Ramos (cell line): ENCODE results near the gene RTEL1.

Experiments used
- in situ Hi-C: fragments of 300-500 bp; cut with MboI; formaldehyde crosslinking; loops from one replicate; pipeline ENCODE4 v1.14.3; 2022; ENCODE audit warnings: low sequenced_read_pairs; ENCODE audit not compliant: unreplicated experiment

The RTEL1 gene

DNA sequence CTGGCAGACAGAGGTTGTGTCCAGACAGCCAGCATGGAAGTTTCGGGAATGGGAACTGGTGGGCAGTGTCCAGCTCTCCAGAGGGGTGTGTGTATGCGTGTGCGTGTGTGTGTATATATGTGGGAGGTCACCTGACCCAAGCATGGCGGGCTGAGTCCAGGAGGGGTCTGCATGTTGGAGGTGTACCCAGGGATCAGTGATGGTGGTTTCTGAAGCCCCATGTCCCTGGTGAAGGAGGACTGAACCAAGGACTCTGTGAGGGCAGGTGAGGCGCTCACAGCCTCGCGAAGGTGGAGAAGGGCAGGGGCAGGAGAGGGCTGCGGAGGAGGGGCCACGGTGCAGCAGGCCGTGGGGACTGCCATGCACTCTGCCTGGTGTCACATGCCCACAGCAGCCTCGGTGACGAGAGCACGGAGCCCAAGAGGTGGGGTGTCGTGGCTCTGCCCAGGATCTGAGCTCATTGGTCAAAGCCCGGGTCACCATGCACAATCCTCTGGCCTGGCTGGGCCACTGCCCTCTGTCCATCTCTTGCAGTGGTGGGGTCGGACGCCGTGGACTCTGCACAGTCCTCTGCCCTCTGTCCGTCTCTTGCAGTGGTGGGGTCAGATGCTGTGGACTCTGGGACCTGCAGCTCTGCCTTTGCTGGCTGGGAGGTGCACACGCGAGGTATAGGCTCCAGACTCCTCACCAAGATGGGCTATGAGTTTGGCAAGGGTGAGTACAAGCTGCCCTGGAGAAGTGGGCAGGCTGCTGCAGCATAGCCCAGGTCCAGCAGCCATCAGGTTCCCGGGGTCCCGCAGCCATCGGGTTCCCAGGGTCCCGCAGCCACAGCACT is 76.2 kb downstream of the RTEL1 start:
- in situ Hi-C loops: no loop called here

DNA sequence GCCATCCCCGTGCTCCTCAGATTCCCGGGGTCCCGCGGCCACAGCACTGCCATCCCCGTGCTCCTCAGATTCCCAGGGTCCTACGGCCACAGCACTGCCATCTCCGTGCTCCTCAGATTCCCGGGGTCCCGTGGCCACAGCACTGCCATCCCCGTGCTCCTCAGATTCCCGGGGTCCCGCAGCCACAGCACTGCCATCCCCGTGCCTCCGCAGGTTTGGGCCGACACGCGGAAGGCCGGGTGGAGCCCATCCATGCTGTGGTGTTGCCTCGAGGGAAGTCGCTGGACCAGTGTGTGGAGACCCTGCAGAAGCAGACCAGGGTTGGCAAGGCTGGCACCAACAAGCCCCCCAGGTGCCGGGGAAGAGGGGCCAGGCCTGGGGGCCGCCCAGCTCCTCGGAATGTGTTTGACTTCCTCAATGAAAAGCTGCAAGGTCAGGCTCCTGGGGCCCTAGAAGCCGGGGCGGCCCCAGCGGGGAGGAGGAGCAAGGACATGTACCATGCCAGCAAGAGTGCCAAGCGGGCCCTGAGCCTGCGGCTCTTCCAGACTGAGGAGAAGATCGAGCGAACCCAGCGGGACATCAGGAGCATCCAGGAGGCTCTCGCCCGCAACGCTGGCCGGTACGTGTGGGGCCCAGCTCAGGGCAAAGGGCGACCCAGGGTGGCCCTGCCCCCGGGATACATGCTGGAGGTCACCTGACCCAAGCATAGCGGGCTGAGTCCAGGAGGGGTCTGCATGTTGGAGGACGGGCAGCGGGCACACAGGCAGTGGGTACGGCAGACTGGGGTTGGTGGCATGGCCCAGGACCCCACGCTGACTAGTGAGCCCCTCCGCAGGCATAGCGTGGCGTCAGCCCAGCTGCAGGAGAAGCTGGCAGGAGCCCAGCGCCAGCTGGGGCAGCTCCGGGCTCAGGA is 77.1 kb downstream of the RTEL1 start:
- in situ Hi-C loops: no loop called here

DNA sequence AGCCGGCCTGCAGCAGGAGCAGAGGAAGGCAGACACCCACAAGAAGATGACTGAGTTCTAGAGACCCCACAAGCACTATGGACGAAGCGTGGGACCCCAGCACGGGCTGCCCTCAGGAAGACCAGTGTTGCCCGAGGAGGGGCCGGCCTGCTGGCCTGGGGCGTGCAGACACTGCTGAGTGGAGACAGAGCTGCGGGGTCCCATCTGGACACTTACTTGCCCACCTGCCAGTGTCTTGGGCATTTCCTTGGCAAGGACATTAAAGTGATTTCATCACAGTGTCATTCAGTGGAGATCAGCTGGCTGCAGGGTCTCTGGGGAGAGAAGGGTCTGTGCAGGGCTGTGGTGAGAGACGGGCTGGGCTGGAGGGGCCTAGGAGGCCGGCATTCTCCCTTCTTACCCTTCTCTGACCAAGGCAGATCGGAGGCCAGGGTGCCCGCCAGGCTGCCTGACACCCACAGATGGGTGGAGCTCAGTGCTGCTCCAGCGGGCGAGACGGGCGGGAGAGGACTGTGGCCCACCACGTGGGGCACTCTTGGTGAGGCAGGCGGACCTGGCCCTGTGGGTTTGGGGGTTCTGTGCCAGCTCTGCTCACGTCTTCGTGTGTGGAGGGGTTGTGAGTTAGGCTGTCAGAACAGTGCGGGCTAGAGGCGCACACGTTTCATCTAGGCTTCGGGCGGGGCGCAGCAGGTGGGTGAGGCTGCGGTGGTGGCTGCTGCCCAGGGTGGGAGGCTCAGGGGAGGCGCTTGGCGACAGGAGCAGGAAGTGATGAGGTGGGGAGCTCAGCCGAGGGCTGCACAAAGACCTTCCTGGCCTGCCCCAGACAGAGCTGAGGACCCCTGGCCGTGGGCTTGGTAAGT is 78.0 kb downstream of the RTEL1 start, which contains the start of gene LIME1:
Gene LIME1, plus strand, starts transcription at position 806 of the 860 bp plus-strand sequence. CDS start 886 bp downstream, outside the sequence.
- in situ Hi-C loops: no loop called here

DNA sequence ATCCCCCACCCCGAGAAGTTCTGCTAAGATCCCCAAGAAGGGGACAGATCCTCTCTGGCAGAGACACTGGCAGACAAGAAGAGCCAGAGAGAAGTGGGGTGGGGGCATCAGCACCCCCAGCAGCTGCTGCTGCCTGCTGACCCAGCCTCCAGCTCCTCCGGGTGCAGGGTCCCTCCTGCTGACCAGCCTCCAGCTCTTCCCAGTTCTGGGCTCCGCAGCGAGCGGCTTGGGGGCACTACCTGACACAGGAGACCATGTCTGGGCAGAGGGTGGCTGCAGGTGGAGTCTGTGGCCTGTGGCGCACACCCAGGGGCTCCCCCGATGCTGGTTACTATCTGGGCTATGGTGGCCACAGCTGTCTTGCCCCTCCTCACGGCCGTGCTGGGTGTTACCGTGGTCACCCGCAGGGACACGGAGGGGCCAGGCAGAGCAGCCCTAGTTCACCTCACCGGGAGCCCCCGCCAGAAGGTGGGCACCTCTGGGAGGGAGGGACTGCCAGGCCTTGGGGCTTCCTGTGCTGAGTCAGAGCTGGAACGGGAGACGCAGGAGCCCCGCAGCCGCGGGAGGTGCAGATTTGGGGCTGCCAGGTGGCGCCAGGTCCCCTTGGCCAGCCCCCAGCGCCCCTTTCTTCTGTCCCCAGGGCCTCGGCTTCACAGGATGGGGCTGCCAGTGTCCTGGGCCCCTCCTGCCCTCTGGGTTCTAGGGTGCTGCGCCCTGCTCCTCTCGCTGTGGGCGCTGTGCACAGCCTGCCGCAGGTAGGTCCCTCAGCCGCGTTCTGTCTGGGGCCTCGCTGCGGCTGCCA is 79.0 kb downstream of the RTEL1 start:
- in situ Hi-C loops: no loop called here

DNA sequence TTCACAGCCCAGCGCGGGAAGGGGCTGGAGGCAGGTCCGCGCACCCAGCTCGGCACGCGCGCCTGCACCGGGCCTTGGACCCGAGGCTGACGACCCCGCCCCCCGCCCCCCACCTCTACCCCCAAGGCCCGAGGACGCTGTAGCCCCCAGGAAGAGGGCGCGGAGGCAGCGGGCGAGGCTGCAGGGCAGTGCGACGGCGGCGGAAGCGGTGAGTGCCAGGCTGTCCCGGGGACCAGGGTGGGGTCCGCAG is 79.5 kb downstream of the RTEL1 start:
- in situ Hi-C loops: no loop called here

DNA sequence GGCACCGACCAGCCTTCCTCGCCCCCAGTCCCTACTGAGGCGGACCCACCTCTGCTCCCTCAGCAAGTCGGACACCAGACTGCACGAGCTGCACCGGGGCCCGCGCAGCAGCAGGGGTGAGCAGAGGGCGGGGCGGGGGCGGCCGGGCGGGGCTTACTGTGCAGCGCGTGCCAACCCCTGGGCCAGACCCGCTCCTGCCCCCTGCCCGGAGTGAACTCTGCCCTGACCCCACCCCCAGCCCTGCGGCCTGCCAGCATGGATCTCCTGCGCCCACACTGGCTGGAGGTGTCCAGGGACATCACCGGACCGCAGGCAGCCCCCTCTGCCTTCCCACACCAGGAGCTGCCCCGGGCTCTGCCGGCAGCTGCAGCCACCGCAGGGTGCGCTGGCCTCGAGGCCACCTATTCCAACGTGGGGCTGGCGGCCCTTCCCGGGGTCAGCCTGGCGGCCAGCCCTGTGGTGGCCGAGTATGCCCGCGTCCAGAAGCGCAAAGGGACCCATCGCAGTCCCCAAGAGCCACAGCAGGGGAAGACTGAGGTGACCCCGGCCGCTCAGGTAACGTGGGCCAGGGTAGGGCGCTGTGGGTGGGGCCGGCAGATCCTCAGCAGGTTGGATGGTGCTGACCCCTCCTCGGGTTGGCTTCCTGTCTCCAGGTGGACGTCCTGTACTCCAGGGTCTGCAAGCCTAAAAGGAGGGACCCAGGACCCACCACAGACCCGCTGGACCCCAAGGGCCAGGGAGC is 80.0 kb downstream of the RTEL1 start:
- in situ Hi-C loops: no loop called here

DNA sequence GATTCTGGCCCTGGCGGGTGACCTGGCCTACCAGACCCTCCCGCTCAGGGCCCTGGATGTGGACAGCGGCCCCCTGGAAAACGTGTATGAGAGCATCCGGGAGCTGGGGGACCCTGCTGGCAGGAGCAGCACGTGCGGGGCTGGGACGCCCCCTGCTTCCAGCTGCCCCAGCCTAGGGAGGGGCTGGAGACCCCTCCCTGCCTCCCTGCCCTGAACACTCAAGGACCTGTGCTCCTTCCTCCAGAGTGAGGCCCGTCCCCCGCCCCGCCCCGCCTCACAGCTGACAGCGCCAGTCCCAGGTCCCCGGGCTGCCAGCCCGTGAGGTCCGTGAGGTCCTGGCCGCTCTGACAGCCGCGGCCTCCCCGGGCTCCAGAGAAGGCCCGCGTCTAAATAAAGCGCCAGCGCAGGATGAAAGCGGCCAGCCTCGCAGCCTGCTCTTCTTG is 80.6 kb downstream of the RTEL1 start:
- in situ Hi-C loops: no loop called here

DNA sequence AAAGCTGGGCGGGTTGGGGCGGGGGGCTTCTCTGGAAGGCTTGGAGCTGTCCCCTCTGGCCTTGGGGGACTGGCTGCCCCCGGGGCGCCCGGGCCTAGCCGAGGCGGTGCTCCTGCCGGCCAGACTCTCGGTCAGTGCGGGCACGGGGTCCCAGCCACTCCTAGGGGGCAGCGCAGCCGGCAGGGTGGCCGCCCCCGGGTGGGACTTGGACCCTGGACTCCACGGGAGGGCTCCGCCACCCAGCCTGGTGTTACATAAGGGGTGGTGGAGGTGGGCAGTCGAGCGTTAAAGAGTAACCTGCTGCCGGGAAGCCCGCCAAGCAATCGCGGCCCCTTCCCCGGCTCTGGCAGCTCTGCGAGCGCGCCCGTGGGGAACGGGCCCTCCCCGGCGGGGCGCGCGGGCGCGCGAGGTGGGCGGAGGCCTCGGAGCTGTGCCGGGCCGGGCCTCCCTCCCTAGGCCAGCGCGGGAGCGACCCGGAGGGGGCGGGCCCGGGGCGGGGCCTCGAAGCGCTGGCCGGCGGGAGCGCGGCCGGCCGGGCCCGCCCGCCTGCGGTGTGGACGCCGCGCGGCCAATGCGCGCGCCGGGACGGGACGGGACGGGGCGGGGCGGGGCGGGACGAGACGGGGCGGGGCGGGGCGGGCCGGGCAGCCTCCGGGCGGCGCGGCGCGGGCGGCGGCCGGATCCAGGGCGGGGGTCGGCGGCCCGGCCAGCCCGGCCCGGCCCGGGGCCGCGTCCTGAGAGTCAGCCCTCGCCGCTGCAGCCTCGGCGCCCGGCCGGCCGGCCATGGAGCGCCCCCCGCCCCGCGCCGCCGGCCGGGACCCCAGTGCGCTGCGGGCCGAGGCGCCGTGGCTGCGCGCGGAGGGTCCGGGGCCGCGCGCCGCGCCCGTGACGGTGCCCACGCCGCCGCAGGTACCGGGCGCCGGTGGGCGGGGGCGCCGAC is 81.3 kb downstream of the RTEL1 start, which contains the start of gene SLC2A4RG:
Gene SLC2A4RG, plus strand, starts transcription at position 647 of the 940 bp plus-strand sequence. Its CDS starts 137 bp downstream, at position 784.
- in situ Hi-C loops: no loop called here

DNA sequence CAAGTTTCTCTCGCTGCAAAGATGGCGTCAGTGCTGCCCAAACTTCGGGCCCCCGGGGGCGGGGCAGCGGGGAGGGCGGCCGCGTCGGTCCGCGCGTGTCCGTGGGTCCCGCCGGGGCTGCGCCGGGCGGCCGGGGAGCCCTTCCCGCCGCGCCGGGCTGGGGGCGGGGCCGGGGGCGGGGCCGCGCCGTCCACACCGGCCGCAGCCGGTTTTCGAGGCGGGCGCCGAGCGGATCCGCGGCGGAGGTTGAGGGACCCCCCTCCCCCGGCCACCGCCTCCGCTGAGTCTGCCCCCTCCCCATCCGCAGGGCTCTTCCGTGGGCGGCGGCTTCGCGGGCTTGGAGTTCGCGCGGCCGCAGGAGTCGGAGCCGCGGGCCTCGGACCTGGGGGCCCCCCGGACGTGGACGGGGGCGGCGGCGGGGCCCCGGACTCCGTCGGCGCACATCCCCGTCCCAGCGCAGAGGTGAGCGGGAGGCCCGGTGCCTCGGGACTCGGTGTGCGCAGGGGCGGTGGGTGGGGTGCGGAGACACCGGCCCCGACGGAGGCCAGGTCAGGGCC is 82.0 kb downstream of the RTEL1 start:
- in situ Hi-C loops: no loop called here

DNA sequence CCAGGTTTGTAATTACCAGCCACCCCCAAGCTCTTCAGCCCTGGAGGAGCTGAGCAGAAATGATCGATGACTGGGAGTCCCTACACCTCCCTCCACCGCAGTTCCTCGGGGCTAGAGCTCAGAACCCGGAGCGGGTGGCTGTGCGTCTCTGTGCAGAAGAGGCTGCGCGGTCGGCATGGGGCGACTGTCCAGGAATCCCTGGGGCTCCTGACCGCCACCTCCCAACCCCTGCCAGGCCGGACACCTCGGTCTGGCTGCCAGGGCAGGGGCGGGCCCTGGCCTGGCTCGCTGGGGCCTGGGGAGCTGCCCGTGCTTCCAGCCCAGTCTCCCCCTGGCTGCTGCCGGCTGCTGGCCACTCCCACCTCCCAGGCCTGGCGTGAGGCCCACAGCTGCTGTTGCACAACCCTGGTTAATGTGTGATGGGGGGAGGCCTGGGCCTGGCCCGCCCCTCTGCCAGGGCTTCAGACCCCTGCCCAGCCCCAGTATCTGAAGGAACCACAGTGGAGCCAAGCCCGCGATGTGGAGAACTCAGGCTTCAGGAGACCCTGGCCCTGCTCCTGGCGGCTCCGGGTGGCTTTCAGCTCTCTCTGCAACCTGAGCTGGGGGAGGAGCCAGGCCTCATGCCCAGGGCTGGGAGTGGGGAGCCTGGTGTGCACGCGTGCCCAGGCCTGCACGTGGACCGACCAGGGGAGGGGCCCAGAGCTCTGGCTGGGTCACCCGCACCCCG is 82.7 kb downstream of the RTEL1 start:
- in situ Hi-C loops: no loop called here

DNA sequence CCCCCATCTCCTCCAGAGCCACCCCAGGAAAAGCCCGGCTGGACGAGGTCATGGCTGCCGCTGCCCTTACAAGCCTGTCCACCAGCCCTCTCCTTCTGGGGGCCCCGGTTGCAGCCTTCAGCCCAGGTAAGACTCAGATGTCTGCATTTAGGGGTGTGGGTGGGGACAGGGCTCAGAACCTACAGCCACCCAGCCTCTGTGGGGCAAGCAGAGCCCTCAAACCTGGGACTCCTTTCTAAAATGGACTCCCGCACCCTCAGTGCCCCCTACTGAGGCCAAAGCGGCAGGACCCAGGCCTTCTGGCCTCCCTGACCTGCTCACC is 83.2 kb downstream of the RTEL1 start:
- in situ Hi-C loops: no loop called here

DNA sequence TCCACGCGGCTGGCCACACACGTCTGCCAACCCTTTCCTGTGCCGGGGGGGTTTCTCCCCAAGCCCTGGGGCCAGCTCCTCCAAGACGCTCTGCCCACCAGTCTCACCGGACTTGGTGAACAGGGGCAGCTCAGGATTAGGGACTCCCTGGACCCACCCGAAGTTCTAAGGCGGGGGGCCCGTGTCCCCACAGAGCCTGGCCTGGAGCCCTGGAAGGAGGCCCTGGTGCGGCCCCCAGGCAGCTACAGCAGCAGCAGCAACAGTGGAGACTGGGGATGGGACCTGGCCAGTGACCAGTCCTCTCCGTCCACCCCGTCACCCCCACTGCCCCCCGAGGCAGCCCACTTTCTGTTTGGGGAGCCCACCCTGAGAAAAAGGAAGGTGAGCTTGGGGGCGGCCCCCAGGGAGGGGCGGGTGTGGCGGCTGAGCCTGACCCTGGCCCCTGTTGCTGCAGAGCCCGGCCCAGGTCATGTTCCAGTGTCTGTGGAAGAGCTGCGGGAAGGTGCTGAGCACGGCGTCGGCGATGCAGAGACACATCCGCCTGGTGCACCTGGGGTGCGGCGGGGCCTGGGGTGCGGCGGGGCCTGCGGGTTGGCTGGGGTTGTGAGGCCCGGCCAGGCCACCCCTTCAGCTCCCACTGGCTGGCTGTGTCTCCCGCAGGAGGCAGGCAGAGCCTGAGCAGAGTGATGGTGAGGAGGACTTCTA is 83.7 kb downstream of the RTEL1 start:
- in situ Hi-C loops: no loop called here

DNA sequence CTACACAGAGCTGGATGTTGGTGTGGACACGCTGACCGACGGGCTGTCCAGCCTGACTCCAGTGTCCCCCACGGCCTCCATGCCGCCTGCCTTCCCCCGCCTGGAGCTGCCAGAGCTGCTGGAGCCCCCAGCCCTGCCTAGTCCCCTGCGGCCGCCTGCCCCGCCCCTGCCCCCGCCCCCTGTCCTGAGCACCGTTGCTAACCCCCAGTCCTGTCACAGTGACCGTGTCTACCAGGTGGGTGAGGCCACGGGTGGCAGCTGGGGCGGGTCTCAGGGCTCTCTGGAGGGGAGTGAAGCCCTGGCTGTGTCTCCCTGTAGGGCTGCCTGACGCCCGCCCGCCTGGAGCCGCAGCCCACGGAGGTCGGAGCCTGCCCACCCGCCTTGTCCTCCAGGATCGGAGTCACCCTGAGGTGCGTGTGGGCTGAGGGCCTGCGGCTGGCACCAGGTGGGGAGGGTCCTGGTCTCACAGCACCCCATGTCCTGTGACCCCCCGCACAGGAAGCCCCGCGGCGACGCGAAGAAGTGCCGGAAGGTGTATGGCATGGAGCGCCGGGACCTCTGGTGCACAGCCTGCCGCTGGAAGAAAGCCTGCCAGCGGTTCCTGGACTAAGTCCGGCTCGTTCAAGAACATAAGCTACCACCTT is 84.4 kb downstream of the RTEL1 start:
- in situ Hi-C loops: no loop called here

DNA sequence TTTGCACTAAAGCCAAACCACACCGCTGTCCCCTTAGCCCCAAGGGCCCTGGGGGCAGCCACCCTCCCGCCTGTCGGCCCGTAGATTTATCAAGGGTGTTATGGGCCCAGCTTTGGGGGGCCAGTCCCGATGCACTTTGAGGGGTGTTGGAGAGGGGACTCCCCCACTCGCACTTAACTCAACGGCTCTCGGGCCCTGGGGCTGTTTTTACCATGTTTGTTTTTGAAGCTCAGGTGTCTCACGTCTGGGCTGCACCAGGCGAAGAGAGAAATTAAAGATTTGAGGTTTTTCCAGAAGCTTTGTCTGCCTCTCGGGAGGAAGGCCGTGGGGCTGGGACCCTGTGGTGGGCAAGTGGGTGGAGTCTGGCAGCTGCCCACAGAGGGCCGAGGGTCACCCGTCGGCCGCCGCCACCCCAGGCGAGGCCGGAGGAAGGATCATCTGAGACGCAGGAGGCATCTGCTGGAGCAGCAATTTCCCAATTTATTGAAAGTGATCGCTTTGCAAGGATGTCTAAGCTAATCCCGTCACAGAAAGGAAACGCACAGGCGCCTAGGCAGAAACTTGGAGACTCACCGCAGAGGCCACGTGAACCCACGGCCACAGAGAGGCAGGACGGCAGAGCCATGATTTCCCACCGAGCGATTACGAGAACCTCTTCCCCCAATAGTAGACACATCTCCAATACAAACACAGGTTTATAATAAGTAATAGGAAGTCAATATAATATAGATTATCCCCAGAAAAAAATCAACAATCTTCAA is 85.3 kb downstream of the RTEL1 start:
- in situ Hi-C loops: no loop called here

DNA sequence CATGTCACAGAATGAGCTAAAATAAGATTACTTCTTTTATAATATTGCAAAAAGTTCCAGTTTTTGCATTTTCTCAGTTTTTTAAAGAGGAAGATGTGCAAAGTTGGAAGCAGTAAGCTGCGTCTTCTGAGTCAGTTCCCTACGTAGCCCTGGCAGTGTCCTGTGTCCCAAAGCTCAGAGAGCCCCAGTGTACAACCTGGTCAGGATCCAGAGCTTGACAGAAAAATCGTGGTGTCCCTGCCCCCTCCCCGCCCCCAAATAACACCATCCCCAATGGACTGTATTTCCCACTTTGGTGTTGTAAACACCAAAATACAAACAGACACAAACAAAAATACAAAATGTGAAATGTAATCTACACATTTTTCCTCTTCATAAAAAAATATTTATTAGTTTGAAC is 86.0 kb downstream of the RTEL1 start:
- in situ Hi-C loops: no loop called here
